Subcutaneous adipose tissue (tissue), 4 donors: ENCODE results near the gene INPP5A. TPM values are rescaled to one million over a fixed set of nuclear protein-coding genes. Genes with fewer than 3 reads are reported as not detected.

ENCODE experiments used
- total RNA-seq, 4 donors: library from RNA; depleted of rRNA; stranded (reverse); fragments of >200 nt; gene quantifications; one replicate each; pipeline ENCODE4 v1.1.0, GENCODE V29; 2016
- TF ChIP-seq, protein P1 (sequence below): fragments of 450-650 bp; IDR thresholded peaks from one replicate; pipeline ENCODE4 v1.5.1; 2016; ENCODE audit warnings: low read depth, mild to moderate bottlenecking, control low read depth, antibody characterized with exemption, moderate library complexity

INPP5A gene
- total RNA-seq, 4 donors from 2014 or later = 23.1 to 34.1 (median 31.6) TPM

GRCh38 chr10:132687893-132688579 is 150.4 kb downstream of the INPP5A start:
- TF ChIP-seq, protein P1, sequence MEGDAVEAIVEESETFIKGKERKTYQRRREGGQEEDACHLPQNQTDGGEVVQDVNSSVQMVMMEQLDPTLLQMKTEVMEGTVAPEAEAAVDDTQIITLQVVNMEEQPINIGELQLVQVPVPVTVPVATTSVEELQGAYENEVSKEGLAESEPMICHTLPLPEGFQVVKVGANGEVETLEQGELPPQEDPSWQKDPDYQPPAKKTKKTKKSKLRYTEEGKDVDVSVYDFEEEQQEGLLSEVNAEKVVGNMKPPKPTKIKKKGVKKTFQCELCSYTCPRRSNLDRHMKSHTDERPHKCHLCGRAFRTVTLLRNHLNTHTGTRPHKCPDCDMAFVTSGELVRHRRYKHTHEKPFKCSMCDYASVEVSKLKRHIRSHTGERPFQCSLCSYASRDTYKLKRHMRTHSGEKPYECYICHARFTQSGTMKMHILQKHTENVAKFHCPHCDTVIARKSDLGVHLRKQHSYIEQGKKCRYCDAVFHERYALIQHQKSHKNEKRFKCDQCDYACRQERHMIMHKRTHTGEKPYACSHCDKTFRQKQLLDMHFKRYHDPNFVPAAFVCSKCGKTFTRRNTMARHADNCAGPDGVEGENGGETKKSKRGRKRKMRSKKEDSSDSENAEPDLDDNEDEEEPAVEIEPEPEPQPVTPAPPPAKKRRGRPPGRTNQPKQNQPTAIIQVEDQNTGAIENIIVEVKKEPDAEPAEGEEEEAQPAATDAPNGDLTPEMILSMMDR = no peak

- TF ChIP-seq, protein P1 = no peak
Measured at GRCh38 chr10:132688580-132689420, 151.2 kb downstream of the INPP5A start.

GRCh38 chr10:132689721-132690360 is 152.3 kb downstream of the INPP5A start:
- TF ChIP-seq, protein P1 = no peak

DNA sequence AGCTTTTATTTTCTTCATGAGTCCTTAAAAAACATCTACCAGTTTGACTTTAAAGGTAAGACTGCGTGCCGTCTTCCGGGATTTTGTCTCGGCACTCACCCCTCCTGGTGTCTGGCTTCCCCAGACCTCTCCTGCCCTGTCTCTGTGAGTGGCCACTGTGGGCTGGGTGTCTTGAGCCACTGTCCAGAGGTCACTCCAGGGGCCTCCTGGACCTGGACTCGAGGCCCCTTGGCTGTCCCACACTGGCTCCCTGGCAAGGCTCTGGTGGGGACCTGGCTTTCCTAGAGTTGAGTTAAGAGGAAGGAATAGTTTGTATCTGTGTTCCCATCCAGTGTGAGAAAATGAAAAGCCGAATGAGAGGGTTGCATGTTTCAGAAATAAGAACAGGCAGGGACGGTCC is 152.8 kb downstream of the INPP5A start:
- TF ChIP-seq, protein P1 = no peak

- TF ChIP-seq, protein P1 = no peak
Measured at GRCh38 chr10:132690821-132691610, 153.4 kb downstream of the INPP5A start.

GRCh38 chr10:132691711-132692153 is 154.1 kb downstream of the INPP5A start:
- TF ChIP-seq, protein P1 = no peak
